B cell (primary cell): ENCODE measurements around the gene SENP2. TPM values are rescaled to one million over a fixed set of nuclear protein-coding genes. Genes with fewer than 3 reads are reported as not detected.

Source experiments
- ATAC-seq: fragments of 200-7000 bp; cut with Tn5 transposase; one replicate; pipeline ENCODE4 v1.10.0; 2021; ENCODE audit warnings: low read depth, mild to moderate bottlenecking, moderate number of reproducible peaks, moderate library complexity
- CTCF ChIA-PET: fragments of 350-600 bp; sonication (Branson Sonifier 250); formaldehyde crosslinking; loops from one replicate; lab custom pipeline; 2021; ENCODE audit warnings: antibody characterized with exemption, inconsistent platforms; lab: Charles Lee
- POLR2A ChIA-PET: fragments of 350-600 bp; sonication (Branson Sonifier 250); formaldehyde crosslinking; loops from one replicate; lab custom pipeline; 2021; ENCODE audit warnings: antibody characterized with exemption; lab: Charles Lee
- DNase-seq: peaks from one replicate; pipeline ENCODE4 v3.0.0; 2013
- H2AFZ ChIP-seq: 2 replicates; pipeline ENCODE4 v1.6.1; 2012; ENCODE audit warnings: mild to moderate bottlenecking, low read depth, low read length; ENCODE audit not compliant: insufficient read depth, poor library complexity, severe bottlenecking
- H3K27ac ChIP-seq, 2 donors: 1 replicate in 1 of 2; 2 replicates in 1 of 2; pipeline ENCODE4 v1.5.1; 2012 to 2013; ENCODE audit warnings: low read length in 2 of 2, mild to moderate bottlenecking in 2 of 2, moderate library complexity in 1 of 2
- H3K27me3 ChIP-seq, 4 experiments: fragments of 200-600 bp in 1 of 4; sonication (generic) in 1 of 4; replicated peaks in 1 of 4; 1 replicate in 2 of 4; 2 replicates in 2 of 4; pipeline versions ENCODE4 v1.6.1 to v1.7.0; 2013 to 2016; ENCODE audit warnings: low read length in 3 of 4, mild to moderate bottlenecking in 2 of 4, mixed read lengths in 1 of 4, moderate library complexity in 1 of 4; ENCODE audit not compliant: insufficient read depth in 4 of 4, control insufficient read depth in 3 of 4; ENCODE audit errors: control extremely low read depth in 1 of 4
- H3K36me3 ChIP-seq, 2 experiments: replicated peaks in 1 of 2; 1 replicate in 1 of 2; 2 replicates in 1 of 2; pipeline versions ENCODE4 v1.6.1 to v1.7.1; 2013; ENCODE audit warnings: low read length in 1 of 2; ENCODE audit not compliant: insufficient read depth in 2 of 2, control insufficient read depth in 1 of 2; ENCODE audit errors: control extremely low read depth in 1 of 2, extremely low read depth in 1 of 2
- H3K4me1 ChIP-seq, 2 donors: fragments of 200-600 bp in 1 of 2; sonication (generic) in 1 of 2; 1 replicate in 1 of 2; 2 replicates in 1 of 2; pipeline versions ENCODE4 v1.5.1 to v1.6.1; 2013 to 2017; ENCODE audit warnings: low read length in 2 of 2; ENCODE audit not compliant: control insufficient read depth in 2 of 2, insufficient read depth in 2 of 2
- H3K4me2 ChIP-seq: replicated peaks from 2 replicates; pipeline ENCODE3; 2012; ENCODE audit warnings: mild to moderate bottlenecking, low read depth, low read length; ENCODE audit not compliant: poor library complexity, severe bottlenecking
- H3K4me3 ChIP-seq, 5 experiments: fragments of 200-600 bp in 1 of 5; sonication (generic) in 1 of 5; 1 replicate in 3 of 5; 2 replicates in 2 of 5; pipeline versions ENCODE4 v1.5.1 to v1.7.0; 2011 to 2016; ENCODE audit warnings: low read length in 4 of 5, mild to moderate bottlenecking in 4 of 5, low read depth in 2 of 5, control low read depth in 1 of 5, moderate library complexity in 1 of 5; ENCODE audit not compliant: insufficient read depth in 1 of 5; ENCODE audit errors: control extremely low read depth in 1 of 5, extremely low read depth in 1 of 5
- H3K79me2 ChIP-seq: fragments of 200-600 bp; sonication (generic); one replicate; pipeline ENCODE4 v1.6.0; 2016; ENCODE audit warnings: low read length; ENCODE audit not compliant: control insufficient read depth, insufficient read depth
- H3K9ac ChIP-seq: fragments of 200-600 bp; sonication (generic); 2 replicates; pipeline ENCODE4 v1.6.1; 2017; ENCODE audit warnings: mild to moderate bottlenecking, low read length, moderate library complexity
- H3K9me3 ChIP-seq, 3 donors: one replicate each; pipeline versions ENCODE4 v1.6.1 to v1.7.1; 2013; ENCODE audit warnings: low read length in 2 of 3; ENCODE audit not compliant: control insufficient read depth in 2 of 3, insufficient read depth in 1 of 3; ENCODE audit errors: control extremely low read depth in 1 of 3
- H4K20me1 ChIP-seq: 2 replicates; pipeline ENCODE4 v1.6.0; 2012; ENCODE audit warnings: mild to moderate bottlenecking, low read length; ENCODE audit not compliant: insufficient read depth, control insufficient read depth, poor library complexity, severe bottlenecking
- H3K27ac Mint-ChIP-seq: one replicate; pipeline ENCODE4 v1.8.0; 2021; ENCODE audit warnings: mixed read lengths
- H3K27me3 Mint-ChIP-seq: one replicate; pipeline ENCODE4 v1.8.0; 2021; ENCODE audit warnings: mixed read lengths
- H3K4me1 Mint-ChIP-seq: one replicate; pipeline ENCODE4 v1.8.0; 2021; ENCODE audit warnings: mixed read lengths
- H3K4me3 Mint-ChIP-seq: one replicate; pipeline ENCODE4 v1.8.0; 2021; ENCODE audit warnings: mixed read lengths
- H3K9me3 Mint-ChIP-seq: one replicate; pipeline ENCODE4 v1.8.0; 2022; ENCODE audit warnings: mixed read lengths; ENCODE audit not compliant: insufficient read depth
- EZH2 ChIP-seq: IDR thresholded peaks from 2 replicates; pipeline ENCODE4 v1.6.1; 2012; ENCODE audit warnings: borderline replicate concordance, low read depth, mild to moderate bottlenecking, moderate library complexity, low read length; ENCODE audit not compliant: insufficient read depth, poor library complexity, severe bottlenecking
- WGBS: methylation state at CpG from one replicate; pipeline ENCODE4 v1.1.5; 2013; ENCODE audit warnings: missing lambda C conversion rate; ENCODE audit not compliant: insufficient coverage; 5-methylcytosine and 5-hydroxymethylcytosine counted together
- intact Hi-C: fragments of 100-400 bp; cut with micrococcal nuclease; formaldehyde crosslinking; loops from one replicate; pipeline ENCODE4 v1.10.0; 2022
- polyA plus RNA-seq: library from polyadenylated mRNA; depleted of rRNA; stranded (reverse); fragments of >200 nt; gene quantifications from 2 replicates; pipeline ENCODE4 v1.2.3, GENCODE V29; 2012
- total RNA-seq, 2 donors: library from RNA; stranded (reverse); fragments of 120-200 nt in 1 of 2; gene quantifications; 1 replicate in 1 of 2; 2 replicates in 1 of 2; pipeline versions ENCODE4 v1.2.3 to v1.2.4, GENCODE V29; 2013 to 2022
- TF ChIP-seq, protein P1 (sequence below): fragments of 200-600 bp; IDR thresholded peaks from one replicate; pipeline ENCODE4 v1.8.0; 2022; ENCODE audit warnings: antibody characterized with exemption, mild to moderate bottlenecking

SENP2 gene
- total and polyA plus RNA-seq, 2 donors (not counting 1 experiment from before 2014, with no cell fraction given) = 7.2 to 43.4 TPM

DNA sequence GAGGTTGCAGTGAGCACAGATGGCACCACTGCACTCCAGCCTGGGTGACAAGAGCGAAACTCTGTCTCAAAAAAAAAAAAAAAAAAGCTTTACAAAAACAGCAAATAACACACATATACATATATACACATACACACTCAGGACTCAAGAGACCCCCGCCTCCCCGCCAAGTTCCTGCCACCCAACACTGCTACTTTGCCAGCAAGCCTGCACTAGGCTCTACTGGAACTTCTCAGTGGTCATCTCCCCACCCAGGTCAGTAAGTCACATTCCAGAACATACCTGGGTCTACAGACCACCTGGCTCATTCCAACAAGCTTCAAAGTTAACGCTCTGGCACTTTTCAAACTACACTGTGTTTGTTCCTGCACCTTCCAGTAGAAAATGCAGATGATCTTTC, 62.3 kb downstream of the SENP2 start:
- CTCF ChIA-PET = interaction anchor here (0.8 to 1.0 kb wide), 2 partner anchors 9 to 12 kb away, joined by 3 to 4 read pairs; no protein-coding TSS in a partner anchor
- Mint-ChIP-seq H3K9me3 (no peaks in the 10 kb centered on the region), H3K4me3 (no peak overlapping the region), H3K27ac (no peak overlapping the region), H3K4me1 (peaks cover 9% of the 10 kb centered on the region), H3K27me3 (no peaks in the 10 kb centered on the region)
- peaks cover 0 to 8% (median 0%) of the 10 kb centered on the region in 3 donors for H3K9me3 ChIP-seq
- no peak overlapping the region for H3K27ac ChIP-seq
- H3K79me2 ChIP-seq = no peaks in the 10 kb centered on the region
- H3K4me1 ChIP-seq = peaks cover 0 to 11% of the 10 kb centered on the region in 2 donors
- H2AFZ ChIP-seq = no peak overlapping the region
- no peak overlapping the region for H3K4me3 ChIP-seq
- H3K27me3 ChIP-seq = no peaks in the 10 kb centered on the region
- no peak overlapping the region for H3K9ac ChIP-seq
- H4K20me1 ChIP-seq = no peaks in the 10 kb centered on the region
- DNase-seq (no peak), ATAC-seq (no peak)
- 100% methylated on average over 3 of the region's 4 CpGs for WGBS
- H3K36me3 ChIP-seq = no peaks in the 10 kb centered on the region
- POLR2A ChIA-PET = no interaction called here
- TF ChIP-seq, protein P1, sequence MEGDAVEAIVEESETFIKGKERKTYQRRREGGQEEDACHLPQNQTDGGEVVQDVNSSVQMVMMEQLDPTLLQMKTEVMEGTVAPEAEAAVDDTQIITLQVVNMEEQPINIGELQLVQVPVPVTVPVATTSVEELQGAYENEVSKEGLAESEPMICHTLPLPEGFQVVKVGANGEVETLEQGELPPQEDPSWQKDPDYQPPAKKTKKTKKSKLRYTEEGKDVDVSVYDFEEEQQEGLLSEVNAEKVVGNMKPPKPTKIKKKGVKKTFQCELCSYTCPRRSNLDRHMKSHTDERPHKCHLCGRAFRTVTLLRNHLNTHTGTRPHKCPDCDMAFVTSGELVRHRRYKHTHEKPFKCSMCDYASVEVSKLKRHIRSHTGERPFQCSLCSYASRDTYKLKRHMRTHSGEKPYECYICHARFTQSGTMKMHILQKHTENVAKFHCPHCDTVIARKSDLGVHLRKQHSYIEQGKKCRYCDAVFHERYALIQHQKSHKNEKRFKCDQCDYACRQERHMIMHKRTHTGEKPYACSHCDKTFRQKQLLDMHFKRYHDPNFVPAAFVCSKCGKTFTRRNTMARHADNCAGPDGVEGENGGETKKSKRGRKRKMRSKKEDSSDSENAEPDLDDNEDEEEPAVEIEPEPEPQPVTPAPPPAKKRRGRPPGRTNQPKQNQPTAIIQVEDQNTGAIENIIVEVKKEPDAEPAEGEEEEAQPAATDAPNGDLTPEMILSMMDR = no peak
- TF ChIP-seq EZH2 = no peak
- H3K4me2 ChIP-seq = no peak overlapping the region
- intact Hi-C loops = no loop called here

DNA sequence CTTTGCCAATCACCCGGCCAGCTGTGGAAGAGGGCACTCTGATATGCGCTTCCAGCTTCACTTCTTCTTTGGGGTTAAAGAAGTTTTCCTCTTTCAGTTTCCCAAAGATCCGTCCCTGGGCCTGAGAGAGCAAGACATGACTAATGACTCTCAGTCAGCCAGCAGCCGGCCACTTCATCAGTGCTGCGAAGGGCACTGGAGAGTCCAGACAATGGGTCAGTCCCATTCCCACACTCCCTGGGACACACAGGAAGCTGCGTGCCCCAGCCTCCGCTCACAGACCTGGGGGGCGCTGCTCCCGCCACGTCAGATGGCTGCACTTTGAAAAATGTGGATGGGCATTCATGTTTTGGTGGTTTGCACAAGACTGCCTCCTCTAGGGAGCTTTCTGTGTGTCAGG, 63.3 kb downstream of the SENP2 start:
- ATAC-seq = no peak

More for the DNA sequence above, 63.3 kb downstream of the SENP2 start:
- no peak overlapping the region for H3K4me3 ChIP-seq
- Mint-ChIP-seq H3K4me1 (peaks cover 9% of the 10 kb centered on the region), H3K9me3 (no peaks in the 10 kb centered on the region), H3K27ac (no peak overlapping the region), H3K27me3 (no peaks in the 10 kb centered on the region), H3K4me3 (no peak overlapping the region)
- no peaks in the 10 kb centered on the region for H3K36me3 ChIP-seq
- H2AFZ ChIP-seq = no peak overlapping the region
- intact Hi-C loops = no loop called here
- CTCF ChIA-PET = interaction anchor here (4.7 kb wide), 1 partner anchor 12 kb away, joined by 31 read pairs; no protein-coding TSS in a partner anchor
- no peak overlapping the region for H3K9ac ChIP-seq
- peaks cover 0 to 11% of the 10 kb centered on the region in 2 donors for H3K4me1 ChIP-seq
- no peak overlapping the region for H3K4me2 ChIP-seq
- POLR2A ChIA-PET = no interaction called here
- peaks cover 0 to 8% (median 0%) of the 10 kb centered on the region in 3 donors for H3K9me3 ChIP-seq
- no peak for DNase-seq
- H3K27me3 ChIP-seq = no peaks in the 10 kb centered on the region
- 93% methylated on average over 8 of the region's 10 CpGs for WGBS
- no peak overlapping the region for H3K27ac ChIP-seq
- no peaks in the 10 kb centered on the region for H4K20me1 ChIP-seq
- TF ChIP-seq, protein P1 = no peak
- H3K79me2 ChIP-seq = no peaks in the 10 kb centered on the region
